ENCODE measurements around the gene PAGE3.

PAGE3 gene

GRCh38 chrX:55264816-55265215, at the start of gene PAGE3:
Gene PAGE3, minus strand, starts transcription at chrX:55264916. Its CDS starts 1,013 bp downstream, at chrX:55263903.
- DNase-seq (ENCODE audit: low spot score), result no peak

GRCh38 chrX:55312655-55313054, 47.9 kb upstream of the PAGE3 start:
- DNase-seq (ENCODE audit: low spot score), result no peak

- no peak for DNase-seq (ENCODE audit: low spot score)
Measured at GRCh38 chrX:55290963-55291362, 26.2 kb upstream of the PAGE3 start.

GRCh38 chrX:55279832-55280231, 15.1 kb upstream of the PAGE3 start:
- DNase-seq (ENCODE audit: low spot score), result no peak

DNA sequence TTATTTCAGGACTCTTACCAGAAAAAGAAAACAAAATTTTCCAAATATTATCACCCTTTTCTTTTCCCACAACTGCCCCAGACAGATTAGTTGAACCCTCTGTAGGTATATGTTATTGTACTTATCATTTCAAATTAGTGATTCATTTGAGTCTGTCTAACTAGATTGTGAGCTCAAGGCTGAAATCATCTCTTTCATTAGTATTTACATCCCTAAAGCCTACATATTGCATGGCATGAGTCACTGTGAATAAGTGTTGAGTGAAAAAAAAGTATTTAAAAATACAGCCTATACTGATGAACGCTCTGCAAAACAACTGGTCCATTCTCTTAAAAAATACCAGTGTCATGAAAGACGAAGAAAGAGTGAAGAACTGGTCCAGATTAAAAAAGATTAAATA, 3.9 kb downstream of the PAGE3 start:
- DNase-seq (ENCODE audit: low spot score), result no peak

DNA sequence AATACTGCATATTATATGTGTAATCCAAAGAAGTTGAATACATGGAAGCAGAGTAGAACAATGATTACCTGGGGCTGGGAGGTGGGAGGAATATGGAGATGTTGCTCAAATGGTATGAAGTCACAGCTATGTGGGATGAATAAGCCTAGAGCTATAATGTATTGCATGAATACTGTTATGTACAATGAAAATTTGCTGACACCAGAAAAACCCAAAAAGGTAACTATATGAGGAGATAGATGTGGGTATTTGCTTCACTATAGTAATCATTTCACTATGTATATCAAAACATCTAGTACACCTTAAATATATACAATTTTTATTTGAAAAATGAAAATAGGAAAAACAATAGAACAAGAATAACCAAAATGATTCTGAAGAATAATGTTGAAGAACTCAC, 11.2 kb downstream of the PAGE3 start:
- no peak for DNase-seq (ENCODE audit: low spot score)

- no peak for DNase-seq (ENCODE audit: low spot score)
Measured at GRCh38 chrX:55240788-55241340, 23.9 kb downstream of the PAGE3 start.

DNA sequence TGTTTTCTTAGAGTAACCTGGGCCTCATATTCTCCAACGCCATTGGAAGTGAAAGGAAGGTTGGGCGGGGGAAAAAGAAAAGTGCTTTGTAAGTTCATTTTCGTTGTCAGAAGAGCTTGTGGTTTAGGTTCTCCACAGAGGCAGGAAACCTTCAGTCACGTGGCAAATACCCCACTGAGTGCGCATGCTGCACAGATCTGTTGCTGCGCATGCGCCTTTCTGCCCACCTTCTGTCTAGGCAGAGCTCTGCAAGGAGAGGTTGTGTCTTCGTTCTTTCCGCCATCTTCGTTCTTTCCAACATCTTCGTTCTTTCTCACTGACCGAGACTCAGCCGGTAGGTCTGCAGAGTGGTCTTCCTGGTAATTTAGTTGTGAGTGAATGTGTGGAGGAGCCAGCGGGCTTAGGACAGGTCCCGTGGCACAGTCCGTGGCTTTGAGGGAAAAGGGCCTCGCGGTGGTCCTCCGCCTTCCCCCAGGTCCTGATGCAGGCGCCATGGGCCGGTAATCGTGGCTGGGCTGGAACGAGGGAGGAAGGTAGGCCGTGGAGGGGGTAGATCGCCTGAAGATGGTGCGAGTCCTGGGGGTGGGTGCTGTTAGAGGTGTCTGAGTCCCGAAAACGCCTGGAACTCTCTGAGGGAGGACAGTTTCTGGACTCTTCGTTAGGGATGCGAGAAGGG, 44.5 kb downstream of the PAGE3 start, which contains the start of gene PAGE5:
Gene PAGE5 (plus strand): TSS at position 228 of the 676 bp plus-strand sequence. CDS start 1,037 bp downstream, outside the sequence.
- DNase-seq (ENCODE audit: low spot score), result no peak

- no peak for DNase-seq (ENCODE audit: low spot score)
Measured at GRCh38 chrX:55213381-55213780, 51.3 kb downstream of the PAGE3 start.

DNA sequence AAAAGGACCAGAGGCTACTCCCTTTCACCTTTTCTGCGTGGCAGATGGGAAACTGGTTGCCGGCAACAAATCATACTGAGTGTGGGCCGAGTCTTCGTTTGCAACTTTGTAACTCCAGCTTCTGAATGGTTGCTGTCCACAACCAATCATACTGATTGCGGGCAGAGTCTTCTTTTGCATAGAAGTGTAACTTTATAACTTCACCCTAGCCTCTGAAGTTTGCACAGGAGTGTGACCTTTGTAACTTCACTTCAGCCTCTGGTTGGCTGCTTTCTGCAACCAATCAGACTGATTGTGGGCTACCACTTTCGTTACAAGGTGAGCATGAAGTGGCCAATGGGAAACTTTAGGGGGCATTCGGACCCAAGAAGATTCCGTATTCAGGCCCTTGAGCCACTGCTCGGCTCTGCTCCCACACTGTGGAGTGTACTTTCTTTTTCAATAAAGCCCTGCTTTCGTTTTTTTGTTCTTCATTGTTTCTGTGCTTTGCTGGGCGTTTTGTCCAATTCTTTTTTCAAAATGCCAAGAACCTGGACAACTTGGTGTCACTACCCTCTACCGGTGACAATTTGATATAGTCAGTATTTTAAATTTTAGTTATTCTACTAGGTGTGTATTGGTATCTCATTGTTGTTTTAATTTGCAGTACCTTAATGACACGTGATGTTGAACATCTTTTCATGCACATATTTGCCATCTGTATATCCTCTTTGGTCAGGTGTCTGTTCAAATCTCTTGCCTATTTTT, 53.6 kb downstream of the PAGE3 start:
- no peak for DNase-seq (ENCODE audit: low spot score)

Measured in AG08396 (cell line).